Panc1 (cell line): ENCODE measurements around the gene ADAM33. TPM values are rescaled to one million over a fixed set of nuclear protein-coding genes. Genes with fewer than 3 reads are reported as not detected.

Source experiments
- ATAC-seq: fragments of 200-7000 bp; cut with Tn5 transposase; 2 replicates; pipeline ENCODE4 v1.9.1; 2020; ENCODE audit warnings: mild to moderate bottlenecking, moderate library complexity
- BruUV-seq: library from RNA; stranded (reverse); fragments of 400-500 nt; replicated peaks from 2 replicates; lab custom pipeline; 2021; lab: Mats Ljungman, UMichigan
- CTCF ChIA-PET: fragments of 300-600 bp; sonication (Branson Sonifier 250); formaldehyde crosslinking; loops from one replicate; lab custom pipeline; 2022; ENCODE audit warnings: antibody characterized with exemption; lab: Charles Lee
- POLR2A ChIA-PET: fragments of 300-600 bp; sonication (Branson Sonifier 250); formaldehyde crosslinking; loops from one replicate; lab custom pipeline; 2022; ENCODE audit warnings: antibody characterized with exemption; lab: Charles Lee
- DNase-seq: peaks from one replicate; pipeline ENCODE4 v3.0.0-alpha.2; 2010; ENCODE audit warnings: low read depth, low spot score
- H3K27ac ChIP-seq: 2 replicates; pipeline ENCODE4 v1.5.1; 2011; ENCODE audit warnings: mild to moderate bottlenecking, low read length, inconsistent platforms
- H3K27me3 ChIP-seq: fragments of 200-500 bp; sonication (Bioruptor generic); 2 replicates; pipeline ENCODE4 v1.6.0; 2014; ENCODE audit warnings: low read length, inconsistent platforms; ENCODE audit not compliant: control insufficient read depth, insufficient read depth
- H3K36me3 ChIP-seq: fragments of 200-500 bp; sonication (Bioruptor generic); 2 replicates; pipeline ENCODE4 v1.5.1; 2014; ENCODE audit warnings: inconsistent platforms, mild to moderate bottlenecking, low read length, moderate library complexity; ENCODE audit not compliant: control insufficient read depth, insufficient read depth
- H3K4me1 ChIP-seq: 2 replicates; pipeline ENCODE4 v1.5.1; 2011; ENCODE audit warnings: inconsistent platforms, mild to moderate bottlenecking, low read length, moderate library complexity; ENCODE audit not compliant: control insufficient read depth, insufficient read depth
- H3K4me3 ChIP-seq, 2 experiments: 2 replicates each; pipeline ENCODE4 v1.5.1; 2011 to 2012; ENCODE audit warnings: low read depth in 2 of 2, low read length in 2 of 2, mild to moderate bottlenecking in 2 of 2, inconsistent platforms in 1 of 2, moderate library complexity in 1 of 2
- H3K9me3 ChIP-seq: fragments of 200-500 bp; sonication (Bioruptor generic); 2 replicates; pipeline ENCODE4 v1.5.1; 2014; ENCODE audit warnings: low read depth, mild to moderate bottlenecking, inconsistent platforms, low read length, moderate library complexity; ENCODE audit not compliant: control insufficient read depth, insufficient read depth
- POLR2AphosphoS5 ChIP-seq: IDR thresholded peaks from 2 replicates; pipeline ENCODE4 v1.6.1; 2012; ENCODE audit warnings: mild to moderate bottlenecking, low read depth, low read length, moderate library complexity
- SIN3A ChIP-seq: IDR thresholded peaks from 2 replicates; pipeline ENCODE4 v1.6.1; 2012; ENCODE audit warnings: low read depth, mild to moderate bottlenecking, low read length, moderate library complexity, borderline replicate concordance; ENCODE audit not compliant: insufficient read depth
- TCF7L2 ChIP-seq: IDR thresholded peaks from 2 replicates; pipeline ENCODE4 v1.6.1; 2011; ENCODE audit warnings: mild to moderate bottlenecking, low read depth, low read length, inconsistent platforms
- in situ Hi-C: cut with HindIII; loops from 2 replicates; pipeline ENCODE4 v1.10.0; 2016; ENCODE audit warnings: low sequenced_read_pairs, low pct_unique_long_range_greater_than_20kb
- intact Hi-C: fragments of 100-400 bp; cut with micrococcal nuclease; formaldehyde crosslinking; loops from one replicate; pipeline ENCODE4 v1.10.0; 2022; ENCODE audit not compliant: unreplicated experiment
- total RNA-seq: library from RNA; stranded (reverse); gene quantifications from one replicate; pipeline ENCODE4 v1.2.1, GENCODE V29; 2021; ENCODE audit not compliant: unreplicated experiment
- TF ChIP-seq, protein P1 (sequence below): fragments of 450-650 bp; IDR thresholded peaks from 2 replicates; pipeline ENCODE4 v1.5.1; 2017; ENCODE audit warnings: mild to moderate bottlenecking
- TF ChIP-seq, protein P2 (sequence below), 2 experiments: IDR thresholded peaks; 2 replicates each; pipeline ENCODE4 v1.6.1; 2011 to 2012; ENCODE audit warnings: low read depth in 2 of 2, control low read depth in 1 of 2, low read length in 1 of 2, mild to moderate bottlenecking in 1 of 2, moderate library complexity in 1 of 2; ENCODE audit not compliant: insufficient read depth in 1 of 2

ADAM33 gene
- total RNA-seq, 1 experiment from 2014 or later = 0.62 TPM

DNA sequence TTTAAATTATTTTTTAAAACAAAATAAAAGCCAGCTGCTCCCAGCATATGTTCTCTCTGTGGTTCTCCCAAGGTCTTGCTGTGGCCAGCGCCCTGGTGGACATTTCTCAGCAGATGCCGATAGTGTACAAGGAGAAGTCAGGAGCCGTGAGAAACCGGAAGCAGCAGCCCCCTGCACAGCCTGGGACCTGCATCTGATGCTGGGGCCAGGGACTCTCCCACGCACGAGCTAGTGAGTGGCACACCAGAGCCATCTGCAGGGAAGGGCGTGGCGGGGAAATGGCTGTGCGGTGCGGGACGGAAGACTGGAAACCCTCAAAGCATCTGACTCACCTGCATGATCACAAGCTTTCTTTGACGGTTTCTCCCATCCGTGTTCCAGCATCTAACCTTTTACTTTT, 35.2 kb downstream of the ADAM33 start:
- no peak overlapping the region for H3K27ac ChIP-seq
- POLR2A ChIA-PET = no interaction called here
- H3K27me3 ChIP-seq = no peaks in the 10 kb centered on the region
- H3K4me3 ChIP-seq = no peak overlapping the region
- DNase-seq (no peak), ATAC-seq (no peak)
- CTCF ChIA-PET = no interaction called here
- no TSS peak for BruUV-seq
- no peaks in the 10 kb centered on the region for H3K4me1 ChIP-seq
- intact Hi-C loops (no loop called here), in situ Hi-C loops (no loop called here)
- H3K36me3 ChIP-seq = no peaks in the 10 kb centered on the region
- TF ChIP-seq, protein P1, sequence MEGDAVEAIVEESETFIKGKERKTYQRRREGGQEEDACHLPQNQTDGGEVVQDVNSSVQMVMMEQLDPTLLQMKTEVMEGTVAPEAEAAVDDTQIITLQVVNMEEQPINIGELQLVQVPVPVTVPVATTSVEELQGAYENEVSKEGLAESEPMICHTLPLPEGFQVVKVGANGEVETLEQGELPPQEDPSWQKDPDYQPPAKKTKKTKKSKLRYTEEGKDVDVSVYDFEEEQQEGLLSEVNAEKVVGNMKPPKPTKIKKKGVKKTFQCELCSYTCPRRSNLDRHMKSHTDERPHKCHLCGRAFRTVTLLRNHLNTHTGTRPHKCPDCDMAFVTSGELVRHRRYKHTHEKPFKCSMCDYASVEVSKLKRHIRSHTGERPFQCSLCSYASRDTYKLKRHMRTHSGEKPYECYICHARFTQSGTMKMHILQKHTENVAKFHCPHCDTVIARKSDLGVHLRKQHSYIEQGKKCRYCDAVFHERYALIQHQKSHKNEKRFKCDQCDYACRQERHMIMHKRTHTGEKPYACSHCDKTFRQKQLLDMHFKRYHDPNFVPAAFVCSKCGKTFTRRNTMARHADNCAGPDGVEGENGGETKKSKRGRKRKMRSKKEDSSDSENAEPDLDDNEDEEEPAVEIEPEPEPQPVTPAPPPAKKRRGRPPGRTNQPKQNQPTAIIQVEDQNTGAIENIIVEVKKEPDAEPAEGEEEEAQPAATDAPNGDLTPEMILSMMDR = no peak
- no peak for TF ChIP-seq TCF7L2
- TF ChIP-seq, protein P2, sequence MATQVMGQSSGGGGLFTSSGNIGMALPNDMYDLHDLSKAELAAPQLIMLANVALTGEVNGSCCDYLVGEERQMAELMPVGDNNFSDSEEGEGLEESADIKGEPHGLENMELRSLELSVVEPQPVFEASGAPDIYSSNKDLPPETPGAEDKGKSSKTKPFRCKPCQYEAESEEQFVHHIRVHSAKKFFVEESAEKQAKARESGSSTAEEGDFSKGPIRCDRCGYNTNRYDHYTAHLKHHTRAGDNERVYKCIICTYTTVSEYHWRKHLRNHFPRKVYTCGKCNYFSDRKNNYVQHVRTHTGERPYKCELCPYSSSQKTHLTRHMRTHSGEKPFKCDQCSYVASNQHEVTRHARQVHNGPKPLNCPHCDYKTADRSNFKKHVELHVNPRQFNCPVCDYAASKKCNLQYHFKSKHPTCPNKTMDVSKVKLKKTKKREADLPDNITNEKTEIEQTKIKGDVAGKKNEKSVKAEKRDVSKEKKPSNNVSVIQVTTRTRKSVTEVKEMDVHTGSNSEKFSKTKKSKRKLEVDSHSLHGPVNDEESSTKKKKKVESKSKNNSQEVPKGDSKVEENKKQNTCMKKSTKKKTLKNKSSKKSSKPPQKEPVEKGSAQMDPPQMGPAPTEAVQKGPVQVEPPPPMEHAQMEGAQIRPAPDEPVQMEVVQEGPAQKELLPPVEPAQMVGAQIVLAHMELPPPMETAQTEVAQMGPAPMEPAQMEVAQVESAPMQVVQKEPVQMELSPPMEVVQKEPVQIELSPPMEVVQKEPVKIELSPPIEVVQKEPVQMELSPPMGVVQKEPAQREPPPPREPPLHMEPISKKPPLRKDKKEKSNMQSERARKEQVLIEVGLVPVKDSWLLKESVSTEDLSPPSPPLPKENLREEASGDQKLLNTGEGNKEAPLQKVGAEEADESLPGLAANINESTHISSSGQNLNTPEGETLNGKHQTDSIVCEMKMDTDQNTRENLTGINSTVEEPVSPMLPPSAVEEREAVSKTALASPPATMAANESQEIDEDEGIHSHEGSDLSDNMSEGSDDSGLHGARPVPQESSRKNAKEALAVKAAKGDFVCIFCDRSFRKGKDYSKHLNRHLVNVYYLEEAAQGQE (IDR thresholded peaks at IDR 0.05; ENCODE audit: insufficient read depth in 1 of 2, low read depth in 2 of 2, low read length in 1 of 2) = no peak
- no peak for TF ChIP-seq SIN3A
- no peak for TF ChIP-seq POLR2AphosphoS5
- H3K9me3 ChIP-seq = no peaks in the 10 kb centered on the region

DNA sequence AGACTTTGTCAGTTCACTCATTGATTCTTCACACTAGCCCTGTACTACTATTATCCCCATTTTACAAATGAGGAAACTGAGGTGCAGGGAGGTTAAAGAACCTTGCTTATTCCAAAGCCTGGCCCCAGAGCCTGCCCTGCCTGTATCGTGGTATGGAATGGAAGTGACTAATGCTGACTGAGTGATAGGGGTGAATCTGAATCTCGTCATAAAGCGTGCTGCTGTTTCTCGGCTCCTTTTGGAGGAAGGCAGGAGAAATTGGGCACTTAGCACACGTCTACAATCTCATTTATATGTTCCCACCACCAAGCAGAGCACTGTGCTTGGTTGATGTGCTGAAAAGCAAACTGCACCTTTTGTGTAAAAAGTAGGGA, 35.8 kb downstream of the ADAM33 start:
- BruUV-seq = no TSS peak
- H3K36me3 ChIP-seq = no peaks in the 10 kb centered on the region
- ChIA-PET POLR2A (no interaction called here), CTCF (no interaction called here)
- H3K9me3 ChIP-seq = no peaks in the 10 kb centered on the region
- DNase-seq = no peak
- H3K27ac ChIP-seq = no peak overlapping the region
- H3K4me3 ChIP-seq = no peak overlapping the region
- intact Hi-C loops = no loop called here
- no peak for ATAC-seq
- TF ChIP-seq, protein P1 = no peak
- TF ChIP-seq POLR2AphosphoS5 = no peak
- TF ChIP-seq SIN3A = no peak
- TF ChIP-seq, protein P2 (IDR thresholded peaks at IDR 0.05; ENCODE audit: insufficient read depth in 1 of 2, low read depth in 2 of 2, low read length in 1 of 2) = no peak
- no peak for TF ChIP-seq TCF7L2
- H3K27me3 ChIP-seq = no peaks in the 10 kb centered on the region
- no peaks in the 10 kb centered on the region for H3K4me1 ChIP-seq
- in situ Hi-C loops = no loop called here
